Endothelial cell of umbilical vein (primary cell): Measurements from ENCODE around the gene PAX8. TPM values are rescaled to one million over a fixed set of nuclear protein-coding genes. Genes with fewer than 3 reads are reported as not detected.

Experiments
- BruUV-seq: library from RNA; stranded (reverse); fragments of 400-500 nt; replicated peaks from 2 replicates; lab custom pipeline; 2021; lab: Mats Ljungman, UMichigan
- CTCF ChIA-PET: fragments of 300-600, 350-600 bp; sonication (Branson Sonifier 250); formaldehyde crosslinking; loops from one replicate; lab custom pipeline; 2021; ENCODE audit warnings: antibody characterized with exemption, inconsistent platforms; lab: Charles Lee
- POLR2A ChIA-PET: fragments of 300-600, 350-600 bp; sonication (Branson Sonifier 250); formaldehyde crosslinking; loops from one replicate; lab custom pipeline; 2021; ENCODE audit warnings: antibody characterized with exemption, inconsistent platforms; lab: Charles Lee
- DNase-seq: peaks from one replicate; pipeline ENCODE4 v3.0.0-alpha.2; 2011; ENCODE audit warnings: low read depth, low spot score
- FAIRE-seq: peaks from 2 replicates; lab custom pipeline; 2011; peaks lifted over from hg19 to GRCh38; lab: Jason Lieb, UNC
- H2AFZ ChIP-seq: 2 replicates; pipeline ENCODE4 v1.6.0; 2012; ENCODE audit warnings: low read depth, low read length, control low read depth, inconsistent platforms
- H3K27ac ChIP-seq: 2 replicates; pipeline ENCODE4 v1.5.1; 2011; ENCODE audit warnings: low read depth, mild to moderate bottlenecking, control low read depth, low read length, moderate library complexity; ENCODE audit not compliant: insufficient read depth
- H3K27me3 ChIP-seq, 2 experiments: 2 replicates each; pipeline versions ENCODE4 v1.6.0 to v1.6.1; 2011; ENCODE audit warnings: low read length in 2 of 2, mixed read lengths in 1 of 2; ENCODE audit not compliant: control insufficient read depth in 2 of 2, insufficient read depth in 2 of 2
- H3K36me3 ChIP-seq, 2 experiments: 2 replicates in 1 of 2; 3 replicates in 1 of 2; pipeline ENCODE4 v1.5.1; 2011; ENCODE audit warnings: low read length in 2 of 2, mild to moderate bottlenecking in 1 of 2, moderate library complexity in 1 of 2; ENCODE audit not compliant: control insufficient read depth in 2 of 2, insufficient read depth in 2 of 2; ENCODE audit errors: extremely low read depth in 1 of 2
- H3K4me1 ChIP-seq: 3 replicates; pipeline ENCODE4 v1.5.1; 2011; ENCODE audit warnings: mild to moderate bottlenecking, low read length; ENCODE audit not compliant: control insufficient read depth, insufficient read depth; ENCODE audit errors: extremely low read depth
- H3K4me2 ChIP-seq: 2 replicates; pipeline ENCODE4 v1.6.1; 2011; ENCODE audit warnings: low read length, control low read depth, mixed read lengths; ENCODE audit not compliant: insufficient read depth
- H3K4me3 ChIP-seq, 3 experiments: fragments of 200-600 bp in 1 of 3; sonication (generic), shearing (Covaris generic) in 1 of 3; replicated peaks in 1 of 3; 2 replicates each; pipeline ENCODE4 v1.5.1; 2011 to 2016; ENCODE audit warnings: control low read depth in 3 of 3, low read length in 3 of 3, mild to moderate bottlenecking in 2 of 3, inconsistent platforms in 1 of 3, low read depth in 1 of 3, moderate library complexity in 1 of 3; ENCODE audit not compliant: insufficient read depth in 1 of 3
- H3K79me2 ChIP-seq: 2 replicates; pipeline ENCODE4 v1.6.0; 2012; ENCODE audit warnings: low read length, inconsistent platforms; ENCODE audit not compliant: control insufficient read depth, insufficient read depth
- H3K9ac ChIP-seq: replicated peaks from 2 replicates; pipeline ENCODE3; 2011; ENCODE audit warnings: low read length, control low read depth; ENCODE audit not compliant: insufficient read depth; ENCODE audit errors: extremely low read depth
- H3K9me1 ChIP-seq: replicated peaks from 3 replicates; pipeline ENCODE4 v1.6.0; 2011; ENCODE audit warnings: mild to moderate bottlenecking, low read length; ENCODE audit not compliant: control insufficient read depth, insufficient read depth; ENCODE audit errors: extremely low read depth
- H3K9me3 ChIP-seq: replicated peaks from 2 replicates; pipeline ENCODE4 v1.5.1; 2012; ENCODE audit warnings: low read length, inconsistent platforms; ENCODE audit not compliant: control insufficient read depth, insufficient read depth
- H4K20me1 ChIP-seq: replicated peaks from 2 replicates; pipeline ENCODE3; 2011; ENCODE audit warnings: mild to moderate bottlenecking, low read length; ENCODE audit not compliant: control insufficient read depth, insufficient read depth; ENCODE audit errors: extremely low read depth
- EZH2 ChIP-seq: IDR thresholded peaks from 2 replicates; pipeline ENCODE4 v1.6.1; 2012; ENCODE audit warnings: borderline replicate concordance, low read depth, mild to moderate bottlenecking, moderate library complexity, low read length, inconsistent platforms; ENCODE audit not compliant: severe bottlenecking
- FOS ChIP-seq: IDR thresholded peaks from 2 replicates; pipeline ENCODE4 v1.6.1; 2011; ENCODE audit warnings: mild to moderate bottlenecking, low read length, moderate library complexity, borderline replicate concordance; ENCODE audit not compliant: insufficient read depth
- GATA2 ChIP-seq: IDR thresholded peaks from 2 replicates; pipeline ENCODE4 v1.7.0; 2011; ENCODE audit warnings: low read depth, mild to moderate bottlenecking, moderate library complexity, mixed read lengths, low read length; ENCODE audit not compliant: insufficient read length, insufficient read depth
- JUN ChIP-seq: IDR thresholded peaks from 2 replicates; pipeline ENCODE4 v1.6.1; 2011; ENCODE audit warnings: borderline replicate concordance, low read depth; ENCODE audit not compliant: insufficient read length, insufficient read depth
- MYC ChIP-seq: IDR thresholded peaks from one replicate; pipeline ENCODE4 v1.6.1; 2011; ENCODE audit warnings: mild to moderate bottlenecking, low read depth, low read length
- POLR2A ChIP-seq: IDR thresholded peaks from 2 replicates; pipeline ENCODE4 v1.6.1; 2012; ENCODE audit warnings: low read depth, mild to moderate bottlenecking, control low read depth, low read length
- POLR2AphosphoS5 ChIP-seq: IDR thresholded peaks from 2 replicates; pipeline ENCODE4 v1.6.1; 2012; ENCODE audit warnings: low read depth, mild to moderate bottlenecking, control low read depth, low read length, moderate library complexity; ENCODE audit not compliant: insufficient read depth
- dilution Hi-C: fragments of 300-500 bp; cut with MboI; formaldehyde crosslinking; loops from one replicate; pipeline ENCODE4 v1.15.0; 2019; ENCODE audit warnings: low sequenced_read_pairs; ENCODE audit not compliant: extremely low pct_ligation_motif_present
- intact Hi-C: fragments of 100-400 bp; cut with micrococcal nuclease; formaldehyde crosslinking; loops from one replicate; pipeline ENCODE4 v1.10.0; 2022
- polyA plus RNA-seq, 4 experiments: library from polyadenylated mRNA; depleted of rRNA in 3 of 4; stranded (reverse) in 3 of 4; unstranded in 1 of 4; fragments of >200 nt; gene quantifications; 2 replicates each; pipeline versions ENCODE4 v1.2.1 to v1.2.3, GENCODE V29; 2011 to 2012; ENCODE audit warnings: missing spikeins in 1 of 4
- total RNA-seq: library from RNA; stranded (reverse); gene quantifications from 2 replicates; pipeline ENCODE4 v1.2.3, GENCODE V29; 2021
- TF ChIP-seq, protein P1 (sequence below): IDR thresholded peaks from 2 replicates; pipeline ENCODE4 v1.6.1; 2011; ENCODE audit not compliant: insufficient read depth, insufficient read length
- TF ChIP-seq, protein P2 (sequence below), 2 donors: IDR thresholded peaks; 1 replicate in 1 of 2; 2 replicates in 1 of 2; pipeline ENCODE4 v1.5.1; 2011; ENCODE audit warnings: low read length in 2 of 2, mild to moderate bottlenecking in 2 of 2, moderate library complexity in 2 of 2, control low read depth in 1 of 2, inconsistent platforms in 1 of 2, low read depth in 1 of 2; ENCODE audit not compliant: insufficient read depth in 1 of 2; ENCODE audit errors: extremely low read depth in 1 of 2

Gene PAX8
- total and polyA plus RNA-seq, 2 donors (not counting 3 experiments of a cell fraction or from before 2014, with no cell fraction given) = 0.22 to 0.62 TPM

DNA sequence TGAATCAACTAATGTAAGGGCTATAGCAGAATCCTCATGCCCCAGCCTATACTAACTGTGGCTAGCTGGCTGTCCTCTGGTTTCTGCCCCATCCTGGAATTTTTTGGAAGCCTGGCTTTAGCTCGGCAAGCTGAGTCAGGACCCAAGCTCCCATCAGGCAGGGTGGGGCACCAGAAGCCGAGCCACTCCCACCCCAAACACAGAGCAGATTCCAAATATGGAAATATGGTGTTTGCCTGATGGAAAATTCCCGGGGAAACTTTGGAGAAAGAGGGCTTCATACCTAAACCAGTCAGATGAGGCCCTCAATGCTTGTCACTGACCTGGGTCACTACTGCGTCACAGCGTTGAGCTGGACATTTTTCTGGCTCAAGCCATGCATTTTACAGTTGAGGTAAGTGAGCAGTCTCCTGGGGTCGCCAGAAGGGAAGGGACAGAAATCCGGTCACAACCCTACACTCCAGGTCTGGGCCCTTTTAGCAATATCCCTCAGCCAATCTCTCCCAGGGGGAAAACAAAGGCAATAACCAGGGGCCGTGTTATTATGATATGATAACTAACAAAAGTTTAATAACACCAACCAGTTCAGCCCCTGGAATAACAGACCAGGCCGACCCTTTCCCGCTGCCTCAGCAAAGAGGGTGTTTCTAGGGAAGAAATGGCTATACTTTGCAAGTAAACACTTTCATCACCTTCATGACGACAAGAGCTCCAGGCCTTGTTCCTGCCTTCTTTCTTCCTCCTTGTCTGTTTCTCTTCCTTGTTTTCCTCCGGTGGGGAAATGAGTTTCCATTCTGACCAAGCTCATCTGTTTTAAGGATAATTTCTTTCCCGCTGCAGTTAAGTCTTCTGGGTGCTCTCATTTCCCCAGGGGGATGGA, 67.3 kb downstream of the PAX8 start:
- H3K79me2 ChIP-seq = no peaks in the 10 kb centered on the region
- no peak overlapping the region for H2AFZ ChIP-seq
- dilution Hi-C loops = no loop called here
- no peak overlapping the region for H3K4me2 ChIP-seq
- H3K9me1 ChIP-seq = no peaks in the 10 kb centered on the region
- no peaks in the 10 kb centered on the region for H3K36me3 ChIP-seq
- H3K9ac ChIP-seq = no peak overlapping the region
- H3K4me3 ChIP-seq = no peak overlapping the region
- ChIA-PET CTCF (interaction anchor here (0.6 to 8.0 kb wide), 5 partner anchors 9 to 179 kb away, joined by 3 to 122 read pairs (median 4); no protein-coding TSS in a partner anchor), POLR2A (no interaction called here)
- H3K4me1 ChIP-seq = no peaks in the 10 kb centered on the region
- no peak overlapping the region for H3K27ac ChIP-seq
- no TSS peak for BruUV-seq
- DNase-seq = no peak
- no peaks in the 10 kb centered on the region for H3K9me3 ChIP-seq
- FAIRE-seq = no peak
- H3K27me3 ChIP-seq = peaks cover 0 to 3% of the 10 kb centered on the region in 2 experiments
- no peaks in the 10 kb centered on the region for H4K20me1 ChIP-seq
- intact Hi-C loops = no loop called here
- TF ChIP-seq JUN = no peak
- TF ChIP-seq GATA2 = no peak
- TF ChIP-seq EZH2 = no peak
- no peak for TF ChIP-seq FOS
- TF ChIP-seq POLR2A = no peak
- TF ChIP-seq, protein P1, sequence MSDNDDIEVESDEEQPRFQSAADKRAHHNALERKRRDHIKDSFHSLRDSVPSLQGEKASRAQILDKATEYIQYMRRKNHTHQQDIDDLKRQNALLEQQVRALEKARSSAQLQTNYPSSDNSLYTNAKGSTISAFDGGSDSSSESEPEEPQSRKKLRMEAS = no peak
- no peak for TF ChIP-seq POLR2AphosphoS5
- TF ChIP-seq MYC = no peak
- TF ChIP-seq, protein P2, sequence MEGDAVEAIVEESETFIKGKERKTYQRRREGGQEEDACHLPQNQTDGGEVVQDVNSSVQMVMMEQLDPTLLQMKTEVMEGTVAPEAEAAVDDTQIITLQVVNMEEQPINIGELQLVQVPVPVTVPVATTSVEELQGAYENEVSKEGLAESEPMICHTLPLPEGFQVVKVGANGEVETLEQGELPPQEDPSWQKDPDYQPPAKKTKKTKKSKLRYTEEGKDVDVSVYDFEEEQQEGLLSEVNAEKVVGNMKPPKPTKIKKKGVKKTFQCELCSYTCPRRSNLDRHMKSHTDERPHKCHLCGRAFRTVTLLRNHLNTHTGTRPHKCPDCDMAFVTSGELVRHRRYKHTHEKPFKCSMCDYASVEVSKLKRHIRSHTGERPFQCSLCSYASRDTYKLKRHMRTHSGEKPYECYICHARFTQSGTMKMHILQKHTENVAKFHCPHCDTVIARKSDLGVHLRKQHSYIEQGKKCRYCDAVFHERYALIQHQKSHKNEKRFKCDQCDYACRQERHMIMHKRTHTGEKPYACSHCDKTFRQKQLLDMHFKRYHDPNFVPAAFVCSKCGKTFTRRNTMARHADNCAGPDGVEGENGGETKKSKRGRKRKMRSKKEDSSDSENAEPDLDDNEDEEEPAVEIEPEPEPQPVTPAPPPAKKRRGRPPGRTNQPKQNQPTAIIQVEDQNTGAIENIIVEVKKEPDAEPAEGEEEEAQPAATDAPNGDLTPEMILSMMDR (IDR thresholded peaks at IDR 0.05; ENCODE audit: extremely low read depth in 1 of 2, insufficient read depth in 1 of 2, low read depth in 1 of 2, low read length in 2 of 2) = no peak
